GM18861 (cell line): ENCODE results near the gene PARD3B.

Source experiments
- ATAC-seq: cut with Tn5 transposase; IDR thresholded peaks from one replicate; pipeline ENCODE4 v1.9.1; 2021; ENCODE audit not compliant: unreplicated experiment

Gene PARD3B

GRCh38 chr2:204931562-204931961 is 386.3 kb downstream of the PARD3B start:
- ATAC-seq, result no peak

GRCh38 chr2:204933735-204934374 is 388.6 kb downstream of the PARD3B start:
- no peak for ATAC-seq

- ATAC-seq, result no peak
These were observed 399.7 kb downstream of the PARD3B start for GRCh38 chr2:204944927-204945326.

GRCh38 chr2:204945376-204945775 is 400.1 kb downstream of the PARD3B start:
- ATAC-seq, result no peak

- no peak for ATAC-seq
These were observed 401.6 kb downstream of the PARD3B start for GRCh38 chr2:204946892-204947291.

GRCh38 chr2:204947405-204947804 is 402.1 kb downstream of the PARD3B start:
- ATAC-seq, result no peak

GRCh38 chr2:204948024-204948763 is 402.9 kb downstream of the PARD3B start:
- no peak for ATAC-seq

GRCh38 chr2:204948822-204949221 is 403.5 kb downstream of the PARD3B start:
- ATAC-seq, result no peak

- no peak for ATAC-seq
These were observed 405.5 kb downstream of the PARD3B start for GRCh38 chr2:204950695-204951346.

GRCh38 chr2:204958371-204958770 is 413.1 kb downstream of the PARD3B start:
- no peak for ATAC-seq

- no peak for ATAC-seq
These were observed 419.1 kb downstream of the PARD3B start for GRCh38 chr2:204964414-204964813.

- no peak for ATAC-seq
These were observed 421.0 kb downstream of the PARD3B start for GRCh38 chr2:204966245-204966644.

- ATAC-seq, result no peak
These were observed 422.1 kb downstream of the PARD3B start for GRCh38 chr2:204967199-204967960.

- no peak for ATAC-seq
These were observed 426.1 kb downstream of the PARD3B start for GRCh38 chr2:204971206-204971907.

GRCh38 chr2:204972161-204972560 is 426.9 kb downstream of the PARD3B start:
- ATAC-seq, result no peak

- no peak for ATAC-seq
These were observed 427.5 kb downstream of the PARD3B start for GRCh38 chr2:204972606-204973336.

GRCh38 chr2:204973616-204974015 is 428.3 kb downstream of the PARD3B start:
- no peak for ATAC-seq

- no peak for ATAC-seq
These were observed 429.2 kb downstream of the PARD3B start for GRCh38 chr2:204974487-204974886.

GRCh38 chr2:204977914-204978313 is 432.6 kb downstream of the PARD3B start:
- no peak for ATAC-seq

GRCh38 chr2:204982303-204982702 is 437.0 kb downstream of the PARD3B start:
- ATAC-seq, result no peak
